HepG2 (cell line): ENCODE data around the gene PDP2. TPM values are rescaled to one million over a fixed set of nuclear protein-coding genes. Genes with fewer than 3 reads are reported as not detected.
A peak's percentile ranks its signal among the peaks of the same experiment; 100 is the strongest.

Experiments
- ADNP ChIP-seq: sonication (generic); formaldehyde crosslinking; IDR thresholded peaks from 2 replicates; pipeline ENCODE4 v1.4.0; 2020; ENCODE audit warnings: missing genetic modification reagents
- DPF2 ChIP-seq: sonication (generic); formaldehyde crosslinking; IDR thresholded peaks from 2 replicates; pipeline ENCODE4 v1.4.0; 2020; ENCODE audit warnings: mild to moderate bottlenecking, low read depth, missing genetic modification reagents, borderline replicate concordance
- EEA1 ChIP-seq: sonication (generic); formaldehyde crosslinking; IDR thresholded peaks from 2 replicates; pipeline ENCODE4 v1.5.1; 2020; ENCODE audit warnings: mild to moderate bottlenecking, missing genetic modification reagents, borderline replicate concordance
- ELK4 ChIP-seq: sonication (generic); formaldehyde crosslinking; IDR thresholded peaks from 2 replicates; pipeline ENCODE4 v1.9.0; 2021; ENCODE audit warnings: missing genetic modification reagents, borderline replicate concordance
- FOXK1 ChIP-seq: sonication (generic); formaldehyde crosslinking; IDR thresholded peaks from 2 replicates; pipeline ENCODE4 v1.4.0; 2020; ENCODE audit warnings: low read depth, missing genetic modification reagents, borderline replicate concordance
- FOXO4 ChIP-seq: sonication (generic); formaldehyde crosslinking; conservative IDR thresholded peaks from 2 replicates; pipeline ENCODE4 v1.8.1; 2023; ENCODE audit warnings: missing genetic modification reagents
- GTF2F1 ChIP-seq: fragments of 150-350 bp; IDR thresholded peaks from 2 replicates; pipeline ENCODE4 v1.6.1; 2014; ENCODE audit warnings: low read length
- KLF13 ChIP-seq: sonication (generic); formaldehyde crosslinking; IDR thresholded peaks from 2 replicates; pipeline ENCODE4 v1.4.0; 2020; ENCODE audit warnings: mild to moderate bottlenecking, missing genetic modification reagents
- MED8 ChIP-seq: sonication (generic); formaldehyde crosslinking; IDR thresholded peaks from 2 replicates; pipeline ENCODE4 v1.8.1; 2023; ENCODE audit warnings: mild to moderate bottlenecking, missing genetic modification reagents; ENCODE audit not compliant: insufficient replicate concordance
- MXI1 ChIP-seq: IDR thresholded peaks from 3 replicates; pipeline ENCODE4 v1.6.1; 2012; ENCODE audit warnings: low read depth, low read length, inconsistent platforms, borderline replicate concordance
- PREB ChIP-seq: sonication (generic); formaldehyde crosslinking; IDR thresholded peaks from 2 replicates; pipeline ENCODE4 v1.4.0; 2020; ENCODE audit warnings: missing genetic modification reagents
- ZBTB46 ChIP-seq: sonication (generic); formaldehyde crosslinking; IDR thresholded peaks from 2 replicates; pipeline ENCODE4 v1.4.0; 2020; ENCODE audit warnings: mild to moderate bottlenecking, missing genetic modification reagents, borderline replicate concordance
- ZFP36L1 ChIP-seq: sonication (generic); formaldehyde crosslinking; IDR thresholded peaks from 2 replicates; pipeline ENCODE4 v1.8.0; 2022; ENCODE audit warnings: mild to moderate bottlenecking, missing genetic modification reagents, moderate library complexity
- ZNF501 ChIP-seq: sonication (generic); formaldehyde crosslinking; IDR thresholded peaks from 2 replicates; pipeline ENCODE4 v1.5.1; 2020; ENCODE audit warnings: mild to moderate bottlenecking, moderate library complexity, missing genetic modification reagents
- ZNF513 ChIP-seq: sonication (generic); formaldehyde crosslinking; conservative IDR thresholded peaks from 2 replicates; pipeline ENCODE4 v1.5.0; 2020; ENCODE audit warnings: missing genetic modification reagents
- ZNF605 ChIP-seq: sonication (generic); formaldehyde crosslinking; IDR thresholded peaks from 2 replicates; pipeline ENCODE4 v1.8.0; 2022; ENCODE audit warnings: mild to moderate bottlenecking, missing genetic modification reagents
- ZNF713 ChIP-seq: sonication (generic); formaldehyde crosslinking; IDR thresholded peaks from 2 replicates; pipeline ENCODE4 v1.4.0; 2020; ENCODE audit warnings: mild to moderate bottlenecking, missing genetic modification reagents
- ZNF780A ChIP-seq: sonication (generic); formaldehyde crosslinking; IDR thresholded peaks from 2 replicates; pipeline ENCODE4 v1.8.0; 2022; ENCODE audit warnings: mild to moderate bottlenecking, missing genetic modification reagents, moderate library complexity
- ZSCAN22 ChIP-seq: sonication (generic); formaldehyde crosslinking; IDR thresholded peaks from 2 replicates; pipeline ENCODE4 v1.4.0; 2020; ENCODE audit warnings: mild to moderate bottlenecking, missing genetic modification reagents
- polyA plus RNA-seq, 8 experiments: library from polyadenylated mRNA; depleted of rRNA in 3 of 8; stranded (reverse) in 7 of 8; unstranded in 1 of 8; fragments of >200 nt; fragmentation: Illumina TruSeq in 4 of 8; extraction: Trizol in 4 of 8; gene quantifications; 2 replicates each; pipeline versions ENCODE4 v1.2.1 to v1.2.3, GENCODE V29; 2011 to 2016; ENCODE audit warnings: low read depth in 4 of 8, missing spikeins in 1 of 8, mixed read lengths in 1 of 8; ENCODE audit not compliant: insufficient read depth in 1 of 8
- total RNA-seq, 5 experiments: library from RNA; depleted of rRNA; stranded (reverse); fragments of >200 nt; fragmentation: Illumina TruSeq; extraction: Trizol; gene quantifications; 2 replicates each; pipeline ENCODE4 v1.2.3, GENCODE V29; 2016; ENCODE audit warnings: low read depth in 1 of 5
- TF ChIP-seq, protein P1 (sequence below): IDR thresholded peaks from 2 replicates; pipeline ENCODE4 v1.6.1; 2016; ENCODE audit warnings: low read depth

Gene PDP2
- total and polyA plus RNA-seq, 2 of the 13 experiments (the other 11 are each of a cell fraction or from before 2014, with no cell fraction given): 12.8 to 15.8 TPM

GRCh38 chr16:66905633-66906539 is 25.6 kb downstream of the PDP2 start (continued):
- TF ChIP-seq, protein P1, sequence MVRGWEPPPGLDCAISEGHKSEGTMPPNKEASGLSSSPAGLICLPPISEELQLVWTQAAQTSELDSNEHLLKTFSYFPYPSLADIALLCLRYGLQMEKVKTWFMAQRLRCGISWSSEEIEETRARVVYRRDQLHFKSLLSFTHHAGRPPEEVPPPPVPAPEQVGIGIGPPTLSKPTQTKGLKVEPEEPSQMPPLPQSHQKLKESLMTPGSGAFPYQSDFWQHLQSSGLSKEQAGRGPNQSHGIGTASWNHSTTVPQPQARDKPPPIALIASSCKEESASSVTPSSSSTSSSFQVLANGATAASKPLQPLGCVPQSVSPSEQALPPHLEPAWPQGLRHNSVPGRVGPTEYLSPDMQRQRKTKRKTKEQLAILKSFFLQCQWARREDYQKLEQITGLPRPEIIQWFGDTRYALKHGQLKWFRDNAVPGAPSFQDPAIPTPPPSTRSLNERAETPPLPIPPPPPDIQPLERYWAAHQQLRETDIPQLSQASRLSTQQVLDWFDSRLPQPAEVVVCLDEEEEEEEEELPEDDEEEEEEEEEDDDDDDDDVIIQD (CRISPR knock-in tag): no peak
- TF ChIP-seq GTF2F1: no peak
- TF ChIP-seq ZNF501 (CRISPR knock-in tag): no peak
- TF ChIP-seq ZNF780A (CRISPR knock-in tag): no peak; the same call in 1 of the 2 replicates
- TF ChIP-seq ELK4 (CRISPR knock-in tag): no peak
- TF ChIP-seq ADNP (CRISPR knock-in tag): peak; percentile 92
- TF ChIP-seq FOXO4: peak; percentile 96; the same call in 1 of the 2 replicates
- no peak; the same call in 1 of the 2 replicates for TF ChIP-seq KLF13 (CRISPR knock-in tag)
- no peak; the same call in 2 of the 3 replicates for TF ChIP-seq MXI1
- TF ChIP-seq PREB (CRISPR knock-in tag): no peak
- TF ChIP-seq ZNF713: no peak
- no peak for TF ChIP-seq ZFP36L1 (CRISPR knock-in tag)
- peak; percentile 51; the same call in 1 of the 2 replicates for TF ChIP-seq EEA1 (CRISPR knock-in tag)
- no peak for TF ChIP-seq ZNF513 (CRISPR knock-in tag)
- peak; percentile 73 for TF ChIP-seq DPF2 (CRISPR knock-in tag)
- peak; percentile 80; the same call in 1 of the 2 replicates for TF ChIP-seq FOXK1 (CRISPR knock-in tag)
- no peak for TF ChIP-seq ZBTB46 (CRISPR knock-in tag)
- TF ChIP-seq ZNF605 (CRISPR knock-in tag): peak; percentile 75; the same call in 1 of the 2 replicates
- peak; percentile 33 for TF ChIP-seq MED8 (CRISPR knock-in tag)
- no peak; the same call in 1 of the 2 replicates for TF ChIP-seq ZSCAN22 (CRISPR knock-in tag)
